ENCODE measurements around the gene CDH20.

Gene CDH20

DNA sequence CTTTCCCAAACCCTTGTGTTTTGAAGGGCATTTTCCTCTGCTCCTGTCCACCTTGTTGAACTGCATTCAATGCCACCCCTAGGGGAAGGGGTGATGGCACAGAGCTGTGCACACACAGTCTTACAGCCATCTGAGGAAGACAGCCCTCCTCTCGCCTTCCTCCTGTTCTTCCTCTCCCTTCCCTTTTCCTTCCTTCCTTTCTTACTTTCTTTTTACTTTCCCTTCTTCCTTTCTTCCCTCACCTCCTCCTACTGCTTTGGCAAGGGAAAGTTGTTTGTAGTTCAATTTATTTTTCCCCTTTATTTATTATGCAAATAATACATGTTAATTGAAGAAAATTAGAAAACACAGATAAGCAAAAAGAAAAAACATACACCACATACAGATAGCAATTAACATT, 99.4 kb downstream of the CDH20 start:
- Mint-ChIP-seq H3K27ac (no peak overlapping the region), H3K4me1 (ENCODE audit: low read depth) (no peaks in the 10 kb centered on the region), H3K9me3 (no peaks in the 10 kb centered on the region), H3K27me3 (no peaks in the 10 kb centered on the region), H3K36me3 (ENCODE audit: low read depth) (no peaks in the 10 kb centered on the region), H3K4me3 (no peak overlapping the region)

DNA sequence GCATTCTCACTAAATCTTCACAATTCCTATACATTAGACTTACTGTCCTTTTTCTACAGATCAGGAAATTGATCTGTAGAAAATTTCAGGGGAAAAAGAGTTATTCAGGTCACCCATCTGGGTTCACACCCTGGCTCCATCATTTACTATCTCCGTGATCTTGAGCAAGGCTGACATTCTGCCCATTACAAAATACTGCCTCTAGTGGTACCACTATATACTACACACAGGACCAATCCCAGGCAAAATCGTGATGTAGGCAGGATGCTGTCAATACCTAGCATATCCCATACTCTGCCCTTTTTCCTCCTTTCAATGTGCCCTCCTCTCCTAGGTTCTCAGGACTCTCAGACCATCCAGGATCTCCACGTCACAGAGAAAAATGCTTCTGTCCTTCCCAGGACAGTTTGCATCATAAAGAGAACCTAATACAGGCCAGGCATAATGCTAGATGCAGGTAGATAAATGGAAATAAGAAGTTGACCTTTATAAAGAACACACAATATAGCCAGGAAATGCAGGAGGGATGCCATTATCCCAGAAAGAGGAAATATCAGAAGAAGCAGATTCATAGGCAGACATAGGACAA, 101.9 kb downstream of the CDH20 start:
- Mint-ChIP-seq H3K27me3 (no peaks in the 10 kb centered on the region), H3K4me1 (ENCODE audit: low read depth) (no peaks in the 10 kb centered on the region), H3K36me3 (ENCODE audit: low read depth) (no peaks in the 10 kb centered on the region), H3K9me3 (no peaks in the 10 kb centered on the region), H3K4me3 (no peak overlapping the region), H3K27ac (no peak overlapping the region)

DNA sequence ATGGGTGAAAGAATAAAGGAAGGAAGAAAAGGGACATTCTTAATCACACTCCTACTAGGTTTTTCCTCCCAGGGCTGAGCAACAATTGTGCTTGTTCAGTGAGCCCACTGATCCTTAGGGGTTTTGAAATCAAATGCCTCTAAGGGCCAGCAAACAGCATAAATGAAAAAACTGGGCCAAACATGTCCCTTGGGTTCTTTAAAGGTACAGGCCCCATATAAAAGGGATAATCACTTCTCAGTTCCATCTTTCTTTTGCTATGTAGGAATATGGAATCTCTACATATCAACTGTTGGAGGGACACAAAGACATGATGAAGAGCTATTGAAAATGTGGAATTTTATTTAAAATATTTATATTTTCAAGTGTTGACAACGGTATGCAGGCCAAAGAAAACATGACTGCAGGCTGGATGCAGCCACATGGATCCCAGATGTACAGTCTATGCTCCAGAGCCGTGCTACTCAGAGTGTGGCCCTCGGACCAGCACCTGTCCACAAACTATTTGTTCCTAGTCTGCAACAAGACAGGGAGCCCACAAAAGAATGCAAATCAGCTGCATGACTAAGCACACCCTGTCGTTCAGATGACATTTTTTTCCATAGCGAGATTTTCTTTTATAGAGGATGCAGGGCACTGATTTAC, 110.0 kb downstream of the CDH20 start:
- H3K36me3 Mint-ChIP-seq (ENCODE audit: low read depth), result no peaks in the 10 kb centered on the region
- no peaks in the 10 kb centered on the region for H3K27me3 Mint-ChIP-seq
- no peak overlapping the region for H3K4me3 Mint-ChIP-seq
- H3K9me3 Mint-ChIP-seq, result no peaks in the 10 kb centered on the region
- no peak overlapping the region for H3K27ac Mint-ChIP-seq
- H3K4me1 Mint-ChIP-seq (ENCODE audit: low read depth), result no peaks in the 10 kb centered on the region

DNA sequence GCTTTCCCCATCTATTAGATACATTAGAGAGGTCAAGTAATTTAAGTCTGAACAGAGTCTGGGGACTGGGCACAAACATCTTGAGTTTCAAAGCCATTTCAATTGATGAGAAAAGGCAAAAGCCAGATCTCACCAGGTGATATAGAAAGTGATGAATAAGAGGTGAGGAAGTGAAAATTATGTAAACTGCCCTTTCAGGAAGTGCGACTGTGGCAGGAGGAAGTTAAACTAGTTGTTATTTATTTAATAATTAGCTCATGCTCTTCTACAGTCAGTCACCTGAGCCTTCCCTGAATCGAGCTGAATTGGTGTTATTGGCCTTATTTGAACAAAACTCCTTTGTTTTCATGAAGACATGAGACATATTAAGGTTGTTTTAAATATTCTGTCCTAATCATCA, 115.1 kb downstream of the CDH20 start:
- Mint-ChIP-seq H3K4me1 (ENCODE audit: low read depth) (no peaks in the 10 kb centered on the region), H3K27ac (no peak overlapping the region), H3K4me3 (no peak overlapping the region), H3K9me3 (no peaks in the 10 kb centered on the region), H3K36me3 (ENCODE audit: low read depth) (no peaks in the 10 kb centered on the region), H3K27me3 (no peaks in the 10 kb centered on the region)

DNA sequence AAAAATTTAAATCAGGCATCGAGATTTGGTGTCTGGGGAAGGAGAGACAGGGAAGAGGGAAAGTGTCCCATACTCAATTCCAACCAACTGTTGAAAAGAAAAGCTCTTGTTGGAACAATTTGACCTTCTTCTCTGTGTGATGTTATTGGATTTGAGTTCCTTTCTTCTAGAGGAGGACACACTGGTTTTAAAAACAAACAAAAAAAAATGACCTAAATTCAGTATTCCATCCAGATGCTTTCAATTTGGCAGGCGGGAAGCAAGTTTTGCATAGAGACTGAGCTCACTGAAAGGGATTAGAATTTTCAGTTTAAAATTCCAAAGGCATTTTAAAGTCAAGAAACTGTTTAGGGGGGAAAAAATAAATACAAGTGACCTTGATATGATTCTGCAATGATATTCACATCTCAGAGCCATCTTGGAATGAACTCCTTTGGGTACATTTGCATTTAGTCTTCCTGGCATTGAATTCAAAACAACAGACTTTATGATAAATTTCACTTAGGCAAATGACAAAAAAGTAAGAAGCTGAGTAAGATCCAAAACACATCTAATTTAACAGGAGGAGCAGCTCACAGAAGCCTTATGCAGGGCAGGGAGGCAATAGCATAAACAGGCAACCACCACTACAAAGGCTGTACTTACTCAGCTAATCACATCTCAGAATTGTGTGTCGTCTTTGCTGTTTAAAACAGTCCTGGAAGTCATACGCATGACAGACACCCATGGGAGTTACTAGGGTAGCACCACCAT, 126.8 kb downstream of the CDH20 start:
- Mint-ChIP-seq H3K36me3 (ENCODE audit: low read depth) (no peaks in the 10 kb centered on the region), H3K27me3 (peaks cover 11% of the 10 kb centered on the region), H3K4me1 (ENCODE audit: low read depth) (no peaks in the 10 kb centered on the region), H3K27ac (no peak overlapping the region), H3K4me3 (no peak overlapping the region), H3K9me3 (no peaks in the 10 kb centered on the region)

DNA sequence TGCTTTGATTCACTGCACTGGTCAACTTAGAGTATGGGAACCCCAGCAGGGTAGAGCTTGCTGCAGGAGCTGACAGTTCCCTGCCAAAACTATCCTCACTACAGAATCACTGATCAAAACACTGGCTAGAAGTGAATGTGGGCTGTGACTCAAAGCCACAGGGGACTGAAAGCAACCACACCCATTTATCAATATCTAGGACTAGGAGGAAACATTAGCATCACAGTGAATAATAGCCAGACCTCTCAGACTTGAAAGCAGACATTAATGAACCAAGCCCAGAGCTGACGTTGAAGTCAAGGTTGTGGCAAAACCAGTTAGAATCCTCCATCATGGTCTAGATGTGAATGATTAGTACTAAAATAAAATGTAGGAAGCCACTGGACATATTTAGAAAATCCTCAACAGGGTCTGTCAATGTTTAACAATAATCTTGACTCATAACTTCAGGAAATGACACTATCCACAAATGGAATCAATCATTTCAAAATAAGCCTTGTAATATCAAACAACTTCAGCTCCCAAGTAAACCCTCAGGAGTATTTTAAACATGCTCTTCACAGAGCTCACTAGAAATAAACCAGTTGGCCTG, 131.4 kb downstream of the CDH20 start:
- Mint-ChIP-seq H3K9me3 (no peaks in the 10 kb centered on the region), H3K4me1 (ENCODE audit: low read depth) (no peaks in the 10 kb centered on the region), H3K27me3 (peaks cover 11% of the 10 kb centered on the region), H3K4me3 (no peak overlapping the region), H3K27ac (no peak overlapping the region), H3K36me3 (ENCODE audit: low read depth) (no peaks in the 10 kb centered on the region)

DNA sequence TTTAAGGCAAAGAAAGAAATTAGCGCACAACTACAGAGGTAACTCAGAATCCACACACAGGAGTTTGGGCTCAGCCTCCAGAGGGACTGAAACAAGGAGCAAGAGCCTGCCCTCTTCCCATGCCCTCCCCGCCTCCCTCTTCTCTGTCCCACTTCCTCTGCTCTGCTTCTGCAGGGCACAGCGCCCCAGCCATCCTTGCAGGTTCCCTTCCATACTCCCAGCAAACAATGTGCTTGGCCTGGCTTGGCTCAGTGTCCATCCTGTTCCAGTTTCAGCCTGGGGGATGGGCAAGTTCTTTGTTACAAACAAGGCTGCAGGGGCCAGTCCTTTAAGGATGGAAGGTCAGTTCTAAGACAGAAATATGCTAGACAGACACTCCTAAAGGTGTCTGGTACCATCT, 133.5 kb downstream of the CDH20 start:
- H3K4me1 Mint-ChIP-seq (ENCODE audit: low read depth), result no peaks in the 10 kb centered on the region
- H3K9me3 Mint-ChIP-seq, result no peaks in the 10 kb centered on the region
- no peak overlapping the region for H3K27ac Mint-ChIP-seq
- peaks cover 5% of the 10 kb centered on the region for H3K27me3 Mint-ChIP-seq
- no peaks in the 10 kb centered on the region for H3K36me3 Mint-ChIP-seq (ENCODE audit: low read depth)
- H3K4me3 Mint-ChIP-seq, result no peak overlapping the region

DNA sequence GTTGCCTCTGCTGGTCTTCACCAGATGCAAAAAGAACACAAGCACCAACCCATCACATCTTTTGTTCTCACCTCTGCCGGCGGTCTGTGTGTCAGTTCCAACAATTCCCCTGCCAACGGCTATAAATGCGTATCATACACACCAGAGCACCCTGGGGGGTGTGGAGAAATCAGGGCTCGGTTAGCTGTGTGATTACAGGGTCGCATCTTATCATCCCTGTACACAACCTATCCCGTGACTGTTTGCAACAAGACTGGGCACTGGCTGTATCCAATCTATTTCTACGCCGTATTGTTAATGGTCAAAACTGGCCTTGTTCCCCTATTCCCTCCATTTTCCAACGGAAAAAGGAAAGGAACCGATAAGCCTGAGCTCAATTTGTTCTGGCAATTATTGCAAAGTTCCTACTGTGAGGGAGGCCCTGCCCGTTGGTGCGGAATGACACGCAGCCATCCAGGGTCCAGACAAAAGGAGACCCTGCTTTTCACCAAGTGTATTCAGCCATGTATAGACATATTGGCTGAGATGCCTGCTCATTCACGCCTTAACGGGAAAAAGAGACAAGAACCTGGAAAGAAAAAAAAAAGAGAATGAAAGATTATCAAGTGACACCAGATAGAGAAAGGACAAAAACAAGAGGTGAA, 136.9 kb downstream of the CDH20 start:
- H3K4me3 Mint-ChIP-seq, result no peak overlapping the region
- H3K4me1 Mint-ChIP-seq (ENCODE audit: low read depth), result no peaks in the 10 kb centered on the region
- H3K27me3 Mint-ChIP-seq, result peaks cover 8% of the 10 kb centered on the region
- no peaks in the 10 kb centered on the region for H3K36me3 Mint-ChIP-seq (ENCODE audit: low read depth)
- no peaks in the 10 kb centered on the region for H3K9me3 Mint-ChIP-seq
- H3K27ac Mint-ChIP-seq, result no peak overlapping the region

DNA sequence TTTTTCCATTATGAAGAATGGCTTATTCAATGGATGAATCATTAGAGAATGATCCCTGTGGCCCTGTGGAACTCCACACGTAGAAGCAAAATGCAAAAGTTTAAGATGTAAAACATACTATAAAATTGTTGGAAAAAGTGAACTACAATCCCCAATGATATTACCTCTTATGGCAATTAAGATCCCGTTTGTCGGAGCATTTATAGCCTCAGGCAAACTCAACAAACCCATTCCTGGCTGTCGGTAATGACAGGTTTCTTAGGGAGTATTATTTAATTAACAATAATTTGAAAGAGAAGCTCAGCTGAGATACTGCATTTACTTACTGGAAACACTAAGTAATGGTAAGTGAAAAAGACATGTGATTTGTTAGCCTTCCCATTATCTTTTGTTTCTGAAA, 138.3 kb downstream of the CDH20 start:
- Mint-ChIP-seq H3K9me3 (no peaks in the 10 kb centered on the region), H3K4me1 (ENCODE audit: low read depth) (no peaks in the 10 kb centered on the region), H3K27me3 (peaks cover 14% of the 10 kb centered on the region), H3K4me3 (no peak overlapping the region), H3K36me3 (ENCODE audit: low read depth) (no peaks in the 10 kb centered on the region), H3K27ac (no peak overlapping the region)

DNA sequence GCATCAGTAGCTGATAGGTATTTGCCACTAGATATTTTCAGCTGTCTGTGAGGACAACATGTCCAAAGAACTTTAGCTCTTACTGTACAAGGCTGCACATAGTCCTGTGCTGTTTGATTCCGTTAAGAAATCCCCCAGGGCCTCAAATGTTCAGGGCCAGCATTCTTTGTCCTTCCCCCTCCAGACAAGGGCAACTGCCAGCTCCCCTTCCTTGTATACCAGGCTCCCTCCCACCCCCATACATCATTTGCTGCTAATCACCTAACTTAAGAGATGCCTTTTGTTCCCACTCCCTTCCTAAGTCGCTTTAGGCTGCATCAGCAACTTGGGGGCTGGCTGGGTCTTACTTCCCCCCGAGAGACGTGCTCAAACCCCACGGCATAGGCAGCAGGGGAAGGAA, 138.7 kb downstream of the CDH20 start:
- H3K9me3 Mint-ChIP-seq, result no peaks in the 10 kb centered on the region
- no peaks in the 10 kb centered on the region for H3K4me1 Mint-ChIP-seq (ENCODE audit: low read depth)
- no peak overlapping the region for H3K27ac Mint-ChIP-seq
- no peaks in the 10 kb centered on the region for H3K36me3 Mint-ChIP-seq (ENCODE audit: low read depth)
- H3K27me3 Mint-ChIP-seq, result peaks cover 15% of the 10 kb centered on the region
- no peak overlapping the region for H3K4me3 Mint-ChIP-seq

DNA sequence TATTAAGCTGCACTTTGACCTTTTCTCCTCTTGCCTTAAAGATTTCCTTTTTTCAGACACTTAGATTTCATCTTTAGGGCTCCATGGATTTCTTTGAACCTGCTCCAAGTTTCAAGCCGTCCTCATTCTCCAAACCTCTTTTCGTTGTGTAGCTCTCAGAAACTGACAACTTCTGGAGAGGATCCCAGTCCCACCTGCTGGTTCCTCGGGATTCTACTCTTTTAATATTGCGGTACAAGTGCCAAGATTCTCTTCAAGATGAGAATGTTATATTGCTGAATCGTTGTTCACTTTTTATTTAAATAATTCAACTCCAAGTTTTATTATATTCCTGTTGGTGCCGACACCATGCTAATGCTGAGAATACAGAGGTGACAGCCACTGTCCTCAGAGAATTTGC, 141.1 kb downstream of the CDH20 start:
- Mint-ChIP-seq H3K27me3 (peaks cover 15% of the 10 kb centered on the region), H3K4me3 (no peak overlapping the region), H3K27ac (no peak overlapping the region), H3K9me3 (no peaks in the 10 kb centered on the region), H3K4me1 (ENCODE audit: low read depth) (no peaks in the 10 kb centered on the region), H3K36me3 (ENCODE audit: low read depth) (no peaks in the 10 kb centered on the region)

DNA sequence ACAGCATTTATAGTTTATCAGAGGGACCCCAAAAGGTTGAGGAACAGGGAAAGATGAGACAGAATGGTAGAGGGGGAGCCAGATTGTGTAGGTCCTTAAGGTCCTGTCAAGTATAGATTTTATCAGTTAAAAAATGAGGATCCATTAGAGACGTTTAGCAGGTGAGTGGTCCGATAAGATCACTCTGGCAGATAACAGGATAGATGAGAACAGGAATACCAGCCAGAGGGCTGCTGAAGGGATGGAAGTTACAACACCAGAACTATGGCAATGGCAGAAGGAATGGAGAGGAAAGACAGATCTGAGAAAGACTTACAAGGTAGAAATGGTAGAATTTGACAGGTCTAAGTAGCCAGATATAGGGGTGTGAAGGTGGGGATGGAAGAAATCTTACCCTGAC, 141.7 kb downstream of the CDH20 start:
- Mint-ChIP-seq H3K27me3 (peaks cover 15% of the 10 kb centered on the region), H3K36me3 (ENCODE audit: low read depth) (no peaks in the 10 kb centered on the region), H3K4me3 (no peak overlapping the region), H3K27ac (no peak overlapping the region), H3K9me3 (no peaks in the 10 kb centered on the region), H3K4me1 (ENCODE audit: low read depth) (no peaks in the 10 kb centered on the region)

DNA sequence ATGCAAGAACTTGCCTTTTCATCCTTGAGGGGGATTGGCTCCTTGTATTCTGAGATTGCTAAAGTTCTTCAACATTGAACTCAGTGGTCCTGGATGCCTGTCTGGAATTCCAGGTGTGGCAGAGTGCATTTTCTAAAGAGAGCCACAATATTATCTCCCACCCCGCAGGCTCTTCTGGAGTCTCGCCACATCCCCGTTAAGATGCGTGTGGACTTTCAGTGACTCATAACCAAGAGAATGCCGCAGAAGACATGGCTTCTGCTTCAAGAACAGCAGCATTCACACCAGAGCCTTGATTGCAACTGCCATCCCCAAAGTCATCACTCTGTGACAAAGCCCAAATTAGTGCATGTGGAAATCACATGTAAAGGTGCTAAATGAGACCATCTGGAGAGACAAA, 142.7 kb downstream of the CDH20 start:
- H3K9me3 Mint-ChIP-seq, result no peaks in the 10 kb centered on the region
- H3K27ac Mint-ChIP-seq, result no peak overlapping the region
- H3K36me3 Mint-ChIP-seq (ENCODE audit: low read depth), result no peaks in the 10 kb centered on the region
- H3K4me1 Mint-ChIP-seq (ENCODE audit: low read depth), result no peaks in the 10 kb centered on the region
- peaks cover 15% of the 10 kb centered on the region for H3K27me3 Mint-ChIP-seq
- H3K4me3 Mint-ChIP-seq, result no peak overlapping the region

DNA sequence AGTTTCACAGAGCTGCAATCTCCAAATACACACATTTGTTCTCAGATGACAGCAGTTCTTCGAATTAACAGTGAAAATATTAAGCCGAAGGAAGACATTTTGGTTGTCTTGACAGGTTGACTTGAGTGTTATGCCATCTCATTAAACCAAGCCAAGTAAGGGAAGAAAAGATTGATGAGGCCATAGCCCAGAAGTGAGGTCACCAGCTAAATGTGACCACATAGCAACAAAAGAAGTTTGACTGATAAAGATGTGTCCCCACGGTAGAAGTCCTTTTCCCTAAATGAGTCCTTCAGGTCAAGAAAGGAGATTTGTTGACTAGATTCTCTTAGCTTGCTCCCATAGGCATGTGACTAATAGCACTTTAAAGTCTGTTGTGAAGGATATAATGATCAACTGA, 156.1 kb downstream of the CDH20 start:
- no peaks in the 10 kb centered on the region for H3K27me3 Mint-ChIP-seq
- no peak overlapping the region for H3K4me3 Mint-ChIP-seq
- H3K27ac Mint-ChIP-seq, result no peak overlapping the region
- H3K9me3 Mint-ChIP-seq, result no peaks in the 10 kb centered on the region
- no peaks in the 10 kb centered on the region for H3K4me1 Mint-ChIP-seq (ENCODE audit: low read depth)
- H3K36me3 Mint-ChIP-seq (ENCODE audit: low read depth), result no peaks in the 10 kb centered on the region

DNA sequence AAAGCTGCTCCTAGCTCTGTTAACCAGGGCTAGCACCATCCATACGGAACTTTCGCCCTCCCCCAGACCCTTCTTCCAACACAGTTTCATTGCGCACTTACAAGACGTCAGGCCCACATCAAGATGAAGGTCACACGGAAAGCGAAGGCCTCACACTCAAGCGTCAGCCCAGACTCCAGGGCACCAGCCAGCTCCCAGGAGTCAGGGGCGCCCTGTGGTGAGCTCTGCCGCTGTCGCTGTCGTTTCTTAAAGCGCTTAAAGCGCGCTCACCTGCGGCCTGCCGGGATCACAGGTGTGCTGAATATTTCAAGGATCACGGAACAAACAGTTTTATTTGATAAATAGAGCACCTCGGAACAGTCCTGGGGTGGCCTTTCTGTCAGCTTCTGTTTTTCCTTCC, 163.1 kb downstream of the CDH20 start:
- no peaks in the 10 kb centered on the region for H3K4me1 Mint-ChIP-seq (ENCODE audit: low read depth)
- H3K9me3 Mint-ChIP-seq, result no peaks in the 10 kb centered on the region
- H3K27me3 Mint-ChIP-seq, result no peaks in the 10 kb centered on the region
- H3K27ac Mint-ChIP-seq, result no peak overlapping the region
- H3K4me3 Mint-ChIP-seq, result no peak overlapping the region
- H3K36me3 Mint-ChIP-seq (ENCODE audit: low read depth), result no peaks in the 10 kb centered on the region

All from stimulated activated naive CD8-positive, alpha-beta T cell treated with anti-CD3 and anti-CD28 coated beads, Interleukin-15, Interleukin-2, amounts not matched to agents 100 ng/mL and 50 ng/mL, for 24 hours (primary cell).